Measurements from ENCODE around the gene PTPRA. TPM values are rescaled to one million over a fixed set of nuclear protein-coding genes. Genes with fewer than 3 reads are reported as not detected.
"Not testable (repeated sequence)": the region's sequence is repeated elsewhere in the genome, so short reads cannot be mapped to it uniquely, and the experiment has no call there.

The PTPRA gene
- total RNA-seq, 1 donor from 2014 or later, result 43.6 TPM

GRCh38 chr20:3072530-3073250, 199.4 kb downstream of the PTPRA start:
- peak overlapping the region; percentile 81 for H3K4me3 Mint-ChIP-seq
- H3K27ac Mint-ChIP-seq, result peak overlapping the region; percentile 66
- intact Hi-C loops (cut with micrococcal nuclease), result no loop called here
- POLR2A ChIA-PET, result interaction anchor here (0.5 to 1.9 kb wide), 4 partner anchors 27 to 1253 kb away, joined by 3 to 7 read pairs (median 4); partner anchors contain the start of genes MRPS26 and NOP56
- H3K27me3 Mint-ChIP-seq, result peaks cover 15% of the 10 kb centered on the region
- H3K9me3 Mint-ChIP-seq, result no peaks in the 10 kb centered on the region
- ATAC-seq (ENCODE audit: low read depth), result no peak
- H3K36me3 Mint-ChIP-seq (ENCODE audit: low read depth), result no peaks in the 10 kb centered on the region
- CTCF ChIA-PET, result interaction anchor here (0.6 to 1.7 kb wide), 2 partner anchors 19 to 176 kb away, joined by 3 to 5 read pairs; no protein-coding TSS in a partner anchor
- DNase-seq, result no peak
- peaks cover 36% of the 10 kb centered on the region for H3K4me1 Mint-ChIP-seq
- TF ChIP-seq CTCF (IDR thresholded peaks at IDR 0.05), result no peak

- DNase-seq; H3K27ac Mint-ChIP-seq; H3K36me3 Mint-ChIP-seq (ENCODE audit: low read depth); H3K9me3 Mint-ChIP-seq; ATAC-seq (ENCODE audit: low read depth); intact Hi-C loops (cut with micrococcal nuclease): not testable (repeated sequence)
- Mint-ChIP-seq H3K4me3 (peak overlapping the region; percentile 19), H3K4me1 (peaks cover 31% of the 10 kb centered on the region), H3K27me3 (peaks cover 20% of the 10 kb centered on the region)
- ChIA-PET CTCF (interaction anchor here (0.6 kb wide), 1 partner anchor 176 kb away, joined by 3 read pairs; no protein-coding TSS in a partner anchor), POLR2A (interaction anchor here (0.8 kb wide), 1 partner anchor 8 kb away, joined by 3 read pairs; no protein-coding TSS in a partner anchor)
Observed at GRCh38 chr20:3073251-3073643, 200.0 kb downstream of the PTPRA start.

- ChIA-PET CTCF (no interaction called here), POLR2A (no interaction called here)
- intact Hi-C loops (cut with micrococcal nuclease), result no loop called here
- Mint-ChIP-seq H3K9me3 (no peaks in the 10 kb centered on the region), H3K36me3 (ENCODE audit: low read depth) (no peaks in the 10 kb centered on the region), H3K4me3 (no peak overlapping the region), H3K27ac (no peak overlapping the region), H3K27me3 (peaks cover 29% of the 10 kb centered on the region), H3K4me1 (peaks cover 19% of the 10 kb centered on the region)
- no peak for ATAC-seq (ENCODE audit: low read depth)
- no peak for DNase-seq
- no peak for TF ChIP-seq CTCF (IDR thresholded peaks at IDR 0.05)
Observed at GRCh38 chr20:3074812-3075211, 201.5 kb downstream of the PTPRA start.

- Mint-ChIP-seq H3K27me3 (peaks cover 34% of the 10 kb centered on the region), H3K4me1 (peaks cover 19% of the 10 kb centered on the region)
- POLR2A ChIA-PET; H3K9me3 Mint-ChIP-seq; H3K27ac Mint-ChIP-seq; DNase-seq; ATAC-seq (ENCODE audit: low read depth); H3K4me3 Mint-ChIP-seq; intact Hi-C loops (cut with micrococcal nuclease); H3K36me3 Mint-ChIP-seq (ENCODE audit: low read depth): not testable (repeated sequence)
- CTCF ChIA-PET, result interaction anchor here (0.6 kb wide), 1 partner anchor 20 kb away, joined by 3 read pairs; no protein-coding TSS in a partner anchor
Observed at GRCh38 chr20:3075315-3075714, 202.0 kb downstream of the PTPRA start.

GRCh38 chr20:3077618-3078134, 204.4 kb downstream of the PTPRA start:
- intact Hi-C loops (cut with micrococcal nuclease), result loop anchor here (2.0 kb wide), 1 partner anchor 15 kb away; no protein-coding TSS in a partner anchor
- Mint-ChIP-seq H3K4me1 (peaks cover 9% of the 10 kb centered on the region), H3K27ac (no peak overlapping the region), H3K27me3 (peaks cover 50% of the 10 kb centered on the region), H3K9me3 (no peaks in the 10 kb centered on the region), H3K4me3 (no peak overlapping the region), H3K36me3 (ENCODE audit: low read depth) (no peaks in the 10 kb centered on the region)
- ATAC-seq (ENCODE audit: low read depth) (no peak), DNase-seq (no peak)
- no peak for TF ChIP-seq CTCF (IDR thresholded peaks at IDR 0.05)
- ChIA-PET POLR2A (interaction anchor here (0.7 kb wide), 1 partner anchor 607 kb away, joined by 3 read pairs; the partner anchor contains the start of gene SNRPB), CTCF (interaction anchor here (1.3 kb wide), 1 partner anchor 24 kb away, joined by 6 read pairs; no protein-coding TSS in a partner anchor)

GRCh38 chr20:3080939-3081388, 207.7 kb downstream of the PTPRA start:
- POLR2A ChIA-PET, result no interaction called here
- no peak overlapping the region for H3K27ac Mint-ChIP-seq
- DNase-seq (no peak), ATAC-seq (ENCODE audit: low read depth) (no peak)
- intact Hi-C loops (cut with micrococcal nuclease), result no loop called here
- CTCF ChIA-PET, result no interaction called here
- H3K36me3 Mint-ChIP-seq (ENCODE audit: low read depth), result no peaks in the 10 kb centered on the region
- peaks cover 63% of the 10 kb centered on the region for H3K27me3 Mint-ChIP-seq
- H3K4me3 Mint-ChIP-seq, result no peak overlapping the region
- no peaks in the 10 kb centered on the region for H3K9me3 Mint-ChIP-seq
- TF ChIP-seq CTCF (IDR thresholded peaks at IDR 0.05), result no peak
- peaks cover 19% of the 10 kb centered on the region for H3K4me1 Mint-ChIP-seq

Data from activated B cell treated with CpG ODN at 0.5 μM for 24 hours (primary cell).